ENCODE measurements around the gene USP47. TPM values are rescaled to one million over a fixed set of nuclear protein-coding genes. Genes with fewer than 3 reads are reported as not detected.

USP47 gene
- total RNA-seq, 4 donors from 2014 or later: 61.0 to 83.3 (median 72.8) TPM

- DNase-seq (ENCODE audit: low spot score): no peak
- TF ChIP-seq CTCF (IDR thresholded peaks at IDR 0.05): no peak
- ATAC-seq (ENCODE audit: low FRiP score): no peak
Measured at GRCh38 chr11:11814614-11815452, 26.9 kb upstream of the USP47 start.

DNA sequence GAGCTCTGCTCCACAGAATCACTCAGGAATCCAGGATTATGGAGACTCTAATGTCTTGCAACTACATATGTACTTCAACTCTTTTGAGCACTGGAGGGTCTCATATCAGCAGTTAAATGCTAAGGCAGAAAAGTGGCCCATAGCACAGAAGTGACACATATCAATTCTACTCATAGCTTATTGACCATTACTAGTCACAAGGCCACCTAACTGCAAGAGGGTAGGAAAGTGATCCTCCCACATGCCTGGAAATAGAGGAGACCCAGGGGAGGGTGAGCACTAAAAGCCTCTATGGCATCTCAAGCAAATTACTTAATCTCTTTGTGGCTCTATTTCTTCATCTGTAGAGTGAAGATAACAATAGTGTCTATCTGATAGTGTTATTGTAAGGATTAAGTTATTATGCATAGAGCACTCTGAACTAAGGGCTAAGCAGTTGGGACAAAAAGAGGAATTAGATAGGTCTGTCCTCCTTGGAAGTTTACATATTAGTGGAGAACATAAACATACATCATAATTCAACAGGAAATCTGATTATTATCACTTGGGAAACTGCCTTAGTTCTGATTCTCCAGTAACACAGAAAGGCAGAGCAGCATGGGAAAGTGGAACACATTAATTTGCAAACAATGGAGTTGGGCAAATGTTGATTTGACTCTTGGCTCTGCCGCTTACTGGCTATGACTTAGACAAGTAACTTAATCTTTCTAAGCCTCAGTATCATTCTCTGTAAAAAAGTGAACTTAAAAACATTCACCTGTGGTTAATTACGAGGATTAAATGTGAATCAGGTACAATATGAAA lies 25.1 kb upstream of the USP47 start:
- no peak for TF ChIP-seq CTCF (IDR thresholded peaks at IDR 0.05)
- ATAC-seq (ENCODE audit: low FRiP score): no peak
- DNase-seq (ENCODE audit: low spot score): no peak

GRCh38 chr11:11817957-11818356 lies 23.8 kb upstream of the USP47 start:
- no peak for DNase-seq (ENCODE audit: low spot score)
- ATAC-seq (ENCODE audit: low FRiP score): no peak
- TF ChIP-seq CTCF (IDR thresholded peaks at IDR 0.05): no peak

DNA sequence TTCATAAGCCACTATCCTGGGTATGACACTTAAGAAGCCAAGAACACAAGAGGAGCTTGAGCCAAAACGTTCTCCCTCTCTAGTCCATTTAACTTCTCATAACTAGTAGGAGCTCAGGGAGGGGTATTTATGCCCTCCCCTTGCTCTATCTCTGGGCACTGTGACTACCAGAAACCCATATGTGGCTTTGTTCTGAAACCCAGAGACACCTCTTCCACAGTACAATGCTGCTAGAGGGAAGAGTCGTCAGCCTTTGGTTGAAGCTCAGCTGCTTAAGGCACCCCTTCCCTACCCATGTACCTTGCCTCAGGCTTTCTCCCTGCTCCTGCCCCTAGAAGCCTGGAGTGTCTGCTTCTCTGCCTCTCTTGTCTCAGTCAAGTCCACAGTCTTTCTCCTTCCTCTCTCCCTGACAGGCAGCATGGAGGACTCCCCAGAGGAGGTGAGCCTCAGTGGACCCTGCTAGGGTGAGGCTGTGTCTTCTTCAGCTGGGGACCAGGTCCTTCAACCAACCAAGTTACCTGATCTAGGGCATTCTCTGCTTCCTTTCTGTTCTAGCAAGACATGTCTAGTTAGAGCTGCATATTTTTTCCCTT lies 23.1 kb upstream of the USP47 start:
- DNase-seq (ENCODE audit: low spot score) (no peak), ATAC-seq (ENCODE audit: low FRiP score) (no peak)
- TF ChIP-seq CTCF (IDR thresholded peaks at IDR 0.05): no peak

- TF ChIP-seq CTCF (IDR thresholded peaks at IDR 0.05): no peak
- no peak for ATAC-seq (ENCODE audit: low FRiP score)
- DNase-seq (ENCODE audit: low spot score): no peak
Measured at GRCh38 chr11:11821899-11822298, 19.9 kb upstream of the USP47 start.

GRCh38 chr11:11822946-11823345 lies 18.8 kb upstream of the USP47 start:
- ATAC-seq (ENCODE audit: low FRiP score): no peak
- TF ChIP-seq CTCF (IDR thresholded peaks at IDR 0.05): no peak
- no peak for DNase-seq (ENCODE audit: low spot score)

All from omental fat pad (tissue), 4 donors.